ENCODE results near the gene BTBD2. TPM values are rescaled to one million over a fixed set of nuclear protein-coding genes. Genes with fewer than 3 reads are reported as not detected.

The BTBD2 gene
- polyA plus RNA-seq, 1 donor from 2014 or later = 46.1 TPM

DNA sequence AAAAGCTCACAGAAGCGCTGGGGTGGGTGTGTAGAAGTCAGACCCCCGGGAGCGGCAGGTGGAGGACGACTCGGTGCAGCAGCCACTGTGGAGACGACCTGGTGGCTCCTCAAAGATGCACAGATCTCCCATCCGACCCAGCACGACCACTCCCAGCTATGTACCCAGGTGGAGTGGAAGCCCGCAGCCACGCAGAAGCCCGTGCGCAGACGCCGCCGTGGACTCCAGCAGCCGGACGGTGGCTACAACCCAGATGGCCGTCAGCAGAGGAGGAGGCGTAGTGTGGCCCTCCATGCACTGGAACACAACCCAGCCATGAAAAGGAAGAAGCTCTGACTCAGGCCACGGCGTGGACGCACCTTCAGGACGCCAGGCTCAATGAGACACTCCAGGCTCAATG, 52.8 kb downstream of the BTBD2 start:
- Histone ChIP-seq H3K4me3 (ENCODE audit: low read length) (no peak overlapping the region), H3F3A (ENCODE audit: insufficient read depth, low read length, poor library complexity, severe bottlenecking) (no peaks in the 10 kb centered on the region), H3K79me2 (replicated peaks; ENCODE audit: insufficient read depth, low read length) (peaks cover 8% of the 10 kb centered on the region), H3K9me2 (ENCODE audit: insufficient read depth, low read length) (no peaks in the 10 kb centered on the region), H3K9ac (ENCODE audit: low read length) (no peak overlapping the region), H4K20me1 (ENCODE audit: insufficient read depth) (no peaks in the 10 kb centered on the region), H3K27me3 (ENCODE audit: insufficient read depth, low read depth, low read length) (no peaks in the 10 kb centered on the region), H3K27ac (ENCODE audit: low read length) (no peak overlapping the region), H3K9me3 (ENCODE audit: low read length) (no peaks in the 10 kb centered on the region), H3K36me3 (ENCODE audit: insufficient read depth, low read length) (no peaks in the 10 kb centered on the region), H2AFZ (ENCODE audit: low read depth, low read length) (no peak overlapping the region), H3K4me2 (ENCODE audit: low read length) (no peak overlapping the region)
- TF ChIP-seq MXI1 (conservative IDR thresholded peaks at IDR 0.05; ENCODE audit: poor library complexity, severe bottlenecking) (no peak), RAD21 (conservative IDR thresholded peaks at IDR 0.05) (no peak), EP300 (conservative IDR thresholded peaks at IDR 0.05; ENCODE audit: poor library complexity, severe bottlenecking) (no peak), EZH2 (IDR thresholded peaks at IDR 0.05; ENCODE audit: borderline replicate concordance, insufficient read depth, low read length, poor library complexity, severe bottlenecking) (no peak), POLR2AphosphoS5 (IDR thresholded peaks at IDR 0.05) (no peak), SMC3 (conservative IDR thresholded peaks at IDR 0.05; ENCODE audit: poor library complexity) (no peak), TAF1 (IDR thresholded peaks at IDR 0.05; ENCODE audit: low read depth) (no peak)
- TF ChIP-seq, protein P1, sequence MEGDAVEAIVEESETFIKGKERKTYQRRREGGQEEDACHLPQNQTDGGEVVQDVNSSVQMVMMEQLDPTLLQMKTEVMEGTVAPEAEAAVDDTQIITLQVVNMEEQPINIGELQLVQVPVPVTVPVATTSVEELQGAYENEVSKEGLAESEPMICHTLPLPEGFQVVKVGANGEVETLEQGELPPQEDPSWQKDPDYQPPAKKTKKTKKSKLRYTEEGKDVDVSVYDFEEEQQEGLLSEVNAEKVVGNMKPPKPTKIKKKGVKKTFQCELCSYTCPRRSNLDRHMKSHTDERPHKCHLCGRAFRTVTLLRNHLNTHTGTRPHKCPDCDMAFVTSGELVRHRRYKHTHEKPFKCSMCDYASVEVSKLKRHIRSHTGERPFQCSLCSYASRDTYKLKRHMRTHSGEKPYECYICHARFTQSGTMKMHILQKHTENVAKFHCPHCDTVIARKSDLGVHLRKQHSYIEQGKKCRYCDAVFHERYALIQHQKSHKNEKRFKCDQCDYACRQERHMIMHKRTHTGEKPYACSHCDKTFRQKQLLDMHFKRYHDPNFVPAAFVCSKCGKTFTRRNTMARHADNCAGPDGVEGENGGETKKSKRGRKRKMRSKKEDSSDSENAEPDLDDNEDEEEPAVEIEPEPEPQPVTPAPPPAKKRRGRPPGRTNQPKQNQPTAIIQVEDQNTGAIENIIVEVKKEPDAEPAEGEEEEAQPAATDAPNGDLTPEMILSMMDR (IDR thresholded peaks at IDR 0.05; ENCODE audit: poor library complexity, severe bottlenecking) = no peak
- TF ChIP-seq, protein P2, sequence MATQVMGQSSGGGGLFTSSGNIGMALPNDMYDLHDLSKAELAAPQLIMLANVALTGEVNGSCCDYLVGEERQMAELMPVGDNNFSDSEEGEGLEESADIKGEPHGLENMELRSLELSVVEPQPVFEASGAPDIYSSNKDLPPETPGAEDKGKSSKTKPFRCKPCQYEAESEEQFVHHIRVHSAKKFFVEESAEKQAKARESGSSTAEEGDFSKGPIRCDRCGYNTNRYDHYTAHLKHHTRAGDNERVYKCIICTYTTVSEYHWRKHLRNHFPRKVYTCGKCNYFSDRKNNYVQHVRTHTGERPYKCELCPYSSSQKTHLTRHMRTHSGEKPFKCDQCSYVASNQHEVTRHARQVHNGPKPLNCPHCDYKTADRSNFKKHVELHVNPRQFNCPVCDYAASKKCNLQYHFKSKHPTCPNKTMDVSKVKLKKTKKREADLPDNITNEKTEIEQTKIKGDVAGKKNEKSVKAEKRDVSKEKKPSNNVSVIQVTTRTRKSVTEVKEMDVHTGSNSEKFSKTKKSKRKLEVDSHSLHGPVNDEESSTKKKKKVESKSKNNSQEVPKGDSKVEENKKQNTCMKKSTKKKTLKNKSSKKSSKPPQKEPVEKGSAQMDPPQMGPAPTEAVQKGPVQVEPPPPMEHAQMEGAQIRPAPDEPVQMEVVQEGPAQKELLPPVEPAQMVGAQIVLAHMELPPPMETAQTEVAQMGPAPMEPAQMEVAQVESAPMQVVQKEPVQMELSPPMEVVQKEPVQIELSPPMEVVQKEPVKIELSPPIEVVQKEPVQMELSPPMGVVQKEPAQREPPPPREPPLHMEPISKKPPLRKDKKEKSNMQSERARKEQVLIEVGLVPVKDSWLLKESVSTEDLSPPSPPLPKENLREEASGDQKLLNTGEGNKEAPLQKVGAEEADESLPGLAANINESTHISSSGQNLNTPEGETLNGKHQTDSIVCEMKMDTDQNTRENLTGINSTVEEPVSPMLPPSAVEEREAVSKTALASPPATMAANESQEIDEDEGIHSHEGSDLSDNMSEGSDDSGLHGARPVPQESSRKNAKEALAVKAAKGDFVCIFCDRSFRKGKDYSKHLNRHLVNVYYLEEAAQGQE (IDR thresholded peaks at IDR 0.05; ENCODE audit: borderline replicate concordance) = no peak

DNA sequence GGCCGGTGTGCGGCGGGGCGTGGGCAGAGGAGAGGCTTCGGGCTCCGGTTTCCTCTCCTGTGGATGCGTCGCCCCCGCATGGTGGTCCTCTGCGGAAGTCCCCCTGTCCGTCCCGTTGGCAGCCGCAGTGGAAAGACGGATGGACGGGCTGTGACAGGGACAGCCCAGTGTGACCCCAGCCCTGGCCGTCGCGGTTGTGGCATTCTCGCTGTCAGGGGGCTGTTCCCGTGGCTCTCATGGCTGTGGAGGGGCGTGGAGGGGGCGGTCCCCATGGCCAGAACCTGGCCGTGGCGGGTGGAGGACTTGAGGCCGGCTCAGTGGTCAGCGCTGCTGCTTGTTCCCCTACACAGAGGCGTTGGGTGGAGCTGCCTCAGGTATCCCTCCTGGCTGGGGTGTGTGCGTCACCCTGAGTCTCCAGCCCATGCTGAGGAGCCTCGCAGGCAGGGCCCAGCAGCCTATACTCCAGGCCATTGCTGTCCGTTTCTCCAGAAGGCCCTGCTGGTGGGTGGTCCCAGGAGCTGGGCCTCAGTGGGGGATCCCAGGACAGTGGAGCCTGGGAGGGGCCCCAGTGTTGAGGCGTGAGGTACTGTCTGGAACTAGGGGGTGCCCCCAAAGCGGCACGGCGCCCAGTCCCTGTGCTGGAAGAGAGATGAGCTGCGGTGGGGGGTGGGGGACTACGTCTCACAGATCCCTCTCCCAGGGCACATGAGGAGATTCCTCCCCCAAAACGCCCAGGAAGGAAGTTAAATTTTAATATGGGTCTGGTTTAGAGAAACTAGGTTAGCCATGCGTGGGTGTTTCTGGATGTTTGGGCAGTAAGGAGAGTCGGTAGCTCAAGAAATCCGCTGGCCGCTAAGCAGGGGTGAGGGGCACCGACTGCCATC, 54.3 kb downstream of the BTBD2 start:
- Histone ChIP-seq H3K27ac (ENCODE audit: low read length) (no peak overlapping the region), H3K9me2 (ENCODE audit: insufficient read depth, low read length) (no peaks in the 10 kb centered on the region), H3K4me3 (ENCODE audit: low read length) (no peak overlapping the region), H2AFZ (ENCODE audit: low read depth, low read length) (no peak overlapping the region), H3F3A (ENCODE audit: insufficient read depth, low read length, poor library complexity, severe bottlenecking) (no peaks in the 10 kb centered on the region), H3K79me2 (replicated peaks; ENCODE audit: insufficient read depth, low read length) (peaks cover 13% of the 10 kb centered on the region), H3K36me3 (ENCODE audit: insufficient read depth, low read length) (no peaks in the 10 kb centered on the region), H3K4me2 (ENCODE audit: low read length) (no peak overlapping the region), H3K9me3 (ENCODE audit: low read length) (no peaks in the 10 kb centered on the region), H3K27me3 (ENCODE audit: insufficient read depth, low read depth, low read length) (no peaks in the 10 kb centered on the region), H4K20me1 (ENCODE audit: insufficient read depth) (no peaks in the 10 kb centered on the region), H3K9ac (ENCODE audit: low read length) (no peak overlapping the region)
- TF ChIP-seq MXI1 (conservative IDR thresholded peaks at IDR 0.05; ENCODE audit: poor library complexity, severe bottlenecking) (no peak), TAF1 (IDR thresholded peaks at IDR 0.05; ENCODE audit: low read depth) (no peak)

Data from neural cell (in vitro differentiated cells).